Renal cortical epithelial cell (primary cell): ENCODE measurements around the gene SMYD3. TPM values are rescaled to one million over a fixed set of nuclear protein-coding genes. Genes with fewer than 3 reads are reported as not detected.

Experiments
- DNase-seq: peaks from one replicate; pipeline ENCODE4 v3.0.0-alpha.2; 2011; ENCODE audit warnings: low read depth
- total RNA-seq: library from RNA; depleted of rRNA; stranded (reverse); fragments of >200 nt; gene quantifications from 2 replicates; pipeline ENCODE4 v1.2.3, GENCODE V29; 2014

SMYD3 gene
- total RNA-seq, 1 donor from 2014 or later: 29.5 TPM

DNA sequence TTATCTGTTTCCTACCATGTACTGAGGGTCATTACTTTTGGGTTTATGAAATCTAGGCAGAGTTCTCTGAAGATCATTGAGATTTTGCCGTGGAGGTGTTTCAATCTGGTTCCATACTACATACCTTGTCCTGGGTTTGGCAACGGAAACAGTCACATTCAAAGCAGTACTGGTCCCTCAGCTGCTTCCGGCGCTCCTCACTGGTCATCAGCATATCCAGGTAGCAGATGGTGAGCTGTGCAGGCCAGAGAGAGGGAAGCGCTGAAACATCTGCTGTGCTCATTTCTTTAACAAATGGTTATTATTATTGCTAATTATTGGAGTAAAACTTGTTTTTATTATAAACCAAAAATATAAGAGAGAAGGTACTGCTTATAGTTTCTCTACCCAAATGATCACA lies 591.7 kb downstream of the SMYD3 start:
- no peak for DNase-seq

DNA sequence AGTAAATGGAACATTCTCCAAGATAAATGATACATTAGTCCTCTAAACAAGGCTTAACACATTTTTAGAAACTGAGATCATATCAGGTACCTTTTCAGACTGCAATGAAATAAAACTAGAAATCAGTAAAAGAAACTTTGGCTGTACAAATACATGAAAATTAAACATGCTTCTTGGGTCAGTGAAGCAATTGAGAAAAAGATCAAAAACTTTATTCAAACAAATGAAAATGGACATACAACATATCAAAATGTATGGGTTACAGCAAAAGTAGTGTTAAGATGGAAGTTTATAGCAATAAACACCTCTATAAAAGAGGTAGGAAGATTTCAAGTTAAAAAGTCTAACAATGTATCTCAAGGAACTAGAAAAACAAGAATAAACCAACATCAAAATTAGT lies 598.5 kb downstream of the SMYD3 start:
- no peak for DNase-seq

DNA sequence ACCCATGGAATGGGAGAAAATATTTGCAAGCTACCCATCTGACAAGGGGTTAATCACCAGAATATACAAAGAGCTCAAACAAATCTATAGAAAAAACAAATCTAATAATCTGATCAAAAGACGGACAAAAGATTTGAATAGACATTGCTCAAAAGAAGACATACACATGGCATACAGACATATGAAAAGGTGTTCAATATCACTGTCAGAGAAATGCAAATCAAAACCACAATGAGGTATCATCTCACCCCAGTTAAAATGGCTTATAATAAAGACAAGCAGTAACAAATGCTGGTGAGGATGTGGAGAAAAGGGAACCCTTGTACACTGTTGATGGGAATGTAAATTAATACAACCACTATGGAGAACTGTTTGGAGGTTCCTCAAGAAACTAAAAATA lies 600.9 kb downstream of the SMYD3 start:
- no peak for DNase-seq

DNA sequence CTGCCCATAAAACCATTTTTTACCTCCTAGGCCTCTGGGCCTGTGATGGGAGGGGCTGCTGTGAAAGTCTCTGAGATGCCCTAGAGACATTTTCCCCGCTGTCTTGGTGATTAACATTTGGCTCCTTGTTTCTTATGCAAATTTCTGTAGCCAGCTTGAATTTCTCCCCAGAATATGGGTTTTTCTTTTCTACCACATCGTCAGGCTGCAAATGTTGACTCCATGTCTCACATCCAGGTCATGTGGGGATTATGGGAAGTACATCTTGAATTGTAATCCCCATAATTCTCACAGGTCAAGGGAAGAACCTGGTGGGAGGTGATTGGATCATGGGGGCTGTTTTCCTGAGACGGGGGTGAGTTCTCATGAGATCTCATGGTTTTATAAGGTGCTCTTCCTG lies 603.2 kb downstream of the SMYD3 start:
- no peak for DNase-seq

DNA sequence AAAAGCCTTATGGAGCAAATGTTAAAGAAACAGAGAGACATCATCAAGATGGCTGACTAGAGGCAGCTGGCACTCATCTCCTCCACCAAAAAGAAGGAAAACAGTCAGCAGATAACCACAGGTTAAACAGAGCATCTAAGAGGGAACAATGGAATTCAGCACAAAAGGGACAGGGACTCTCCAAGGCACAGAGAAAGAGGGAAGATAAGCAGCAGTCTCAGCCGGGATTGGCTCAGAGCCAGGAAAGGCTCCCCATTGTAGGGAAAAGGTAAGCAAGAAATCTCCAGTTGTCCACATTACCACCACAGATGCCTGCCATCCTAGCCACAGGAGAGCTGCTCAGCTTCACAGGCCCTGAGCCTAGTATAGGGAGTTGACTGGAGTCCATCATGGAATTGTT lies 605.5 kb downstream of the SMYD3 start:
- DNase-seq: no peak

DNA sequence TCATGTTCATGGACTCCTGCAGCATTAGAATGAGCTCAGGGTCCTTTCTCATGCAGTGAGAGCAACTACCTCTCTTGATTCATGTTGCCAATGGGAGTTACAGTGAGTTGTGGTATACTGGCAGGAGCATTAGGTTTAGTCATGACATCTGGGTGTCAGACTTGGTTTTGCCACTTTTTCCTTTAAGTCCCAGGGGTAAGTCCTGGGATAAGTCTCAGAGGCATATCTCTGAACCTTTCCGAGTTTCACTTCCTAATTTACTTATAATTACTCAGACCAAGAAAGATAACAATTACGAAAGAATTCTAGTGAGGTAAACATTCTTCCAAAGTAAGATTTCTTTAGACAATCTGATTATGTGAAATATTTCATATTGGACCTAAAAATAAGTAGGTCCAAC lies 606.0 kb downstream of the SMYD3 start:
- no peak for DNase-seq

DNA sequence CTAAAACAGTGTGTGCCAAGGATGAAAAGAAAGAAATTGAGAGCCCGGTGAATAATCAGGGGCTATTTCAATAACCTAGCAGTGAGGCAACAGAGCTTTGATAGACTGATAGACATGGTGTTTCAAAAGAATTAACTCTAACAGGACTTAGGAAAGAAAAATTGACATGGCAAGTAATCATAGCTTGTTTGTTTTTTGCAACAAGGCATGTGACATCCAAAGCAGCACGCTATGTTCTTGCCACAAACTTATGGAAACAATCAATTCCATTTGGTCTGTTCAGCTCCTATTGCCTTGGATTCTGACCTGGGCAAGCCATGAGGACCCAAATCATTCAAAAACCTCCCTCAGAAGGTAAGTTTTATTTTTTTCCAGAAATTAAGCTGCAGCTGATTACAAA lies 608.5 kb downstream of the SMYD3 start:
- no peak for DNase-seq

DNA sequence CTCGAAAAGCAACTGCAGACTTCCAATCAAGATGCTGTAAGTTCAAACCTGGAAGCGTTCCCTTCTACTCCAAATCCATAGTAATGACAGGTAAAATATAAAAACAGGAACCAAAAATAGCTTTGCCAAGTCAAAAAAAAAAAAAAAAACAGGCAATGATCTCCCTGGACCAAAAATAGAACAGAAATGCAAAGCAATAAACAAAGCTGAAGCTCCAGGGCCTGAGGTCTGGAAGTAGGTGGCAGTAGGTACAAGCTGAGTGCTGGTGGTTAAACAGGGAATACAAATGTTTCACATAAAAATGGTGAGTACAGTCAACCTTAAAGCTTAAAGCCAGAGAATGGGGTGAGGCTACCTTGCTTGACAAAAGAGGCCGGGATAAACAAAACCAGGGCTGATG lies 610.8 kb downstream of the SMYD3 start:
- no peak for DNase-seq

DNA sequence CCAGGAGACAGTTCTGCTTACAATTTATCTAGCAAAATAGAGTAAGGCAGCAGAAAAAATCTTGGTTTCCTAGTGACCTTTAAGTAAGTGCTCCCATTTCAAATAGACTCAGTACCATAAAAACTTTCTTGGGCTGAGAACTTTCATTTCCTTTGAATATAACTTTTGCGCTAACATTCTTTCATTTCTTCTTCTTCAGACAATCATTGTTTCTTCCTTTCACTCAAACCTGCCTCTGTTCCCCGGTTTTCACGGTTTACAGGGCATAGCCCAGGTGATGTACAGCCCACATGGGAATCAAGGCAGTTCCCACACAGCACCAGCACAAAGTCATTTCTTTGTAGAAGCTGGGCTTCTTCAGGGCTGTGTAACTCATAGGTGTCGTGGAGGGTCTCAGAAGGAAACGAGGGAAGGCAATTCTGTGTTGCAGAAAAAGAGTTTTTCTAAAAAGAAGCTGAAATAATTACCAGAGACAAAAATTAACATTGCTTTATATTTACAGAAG lies 611.6 kb downstream of the SMYD3 start:
- DNase-seq: no peak

DNA sequence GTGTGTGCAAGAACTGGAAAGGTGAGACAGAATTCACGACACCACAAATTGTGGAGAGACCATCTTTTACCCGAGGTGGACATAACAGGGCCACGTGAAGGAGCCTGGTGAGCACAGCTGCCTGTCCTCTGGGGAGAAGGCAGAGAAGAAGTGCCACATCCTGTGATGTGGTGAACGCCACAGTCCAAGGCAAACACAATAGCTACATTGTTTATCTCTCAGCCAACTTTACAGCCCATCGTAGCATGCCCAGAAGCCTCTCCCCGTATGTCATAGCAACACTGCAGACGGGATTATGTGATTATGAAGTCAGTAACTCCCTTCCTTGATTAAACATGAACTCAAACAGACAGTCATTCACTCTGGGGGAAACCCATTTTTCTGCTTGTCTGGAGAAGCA lies 612.2 kb downstream of the SMYD3 start:
- no peak for DNase-seq

DNA sequence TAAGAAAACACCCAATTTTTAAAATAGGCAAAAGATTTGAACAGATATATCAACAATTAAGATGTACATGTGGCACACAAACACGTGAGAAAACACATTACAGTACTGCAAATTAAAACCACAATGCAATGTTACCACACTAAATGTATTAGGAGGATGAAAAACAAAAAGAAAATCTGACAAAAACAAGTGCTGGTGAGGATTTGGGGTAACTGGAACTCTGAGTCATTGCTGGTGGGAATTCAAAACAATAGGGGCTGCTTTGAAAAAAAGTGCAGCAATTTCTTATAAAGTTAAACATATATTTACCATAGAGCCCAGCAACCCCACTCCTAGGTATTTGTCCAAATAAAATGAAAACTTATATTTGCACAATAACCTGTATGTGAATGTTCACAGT lies 614.1 kb downstream of the SMYD3 start:
- no peak for DNase-seq

DNA sequence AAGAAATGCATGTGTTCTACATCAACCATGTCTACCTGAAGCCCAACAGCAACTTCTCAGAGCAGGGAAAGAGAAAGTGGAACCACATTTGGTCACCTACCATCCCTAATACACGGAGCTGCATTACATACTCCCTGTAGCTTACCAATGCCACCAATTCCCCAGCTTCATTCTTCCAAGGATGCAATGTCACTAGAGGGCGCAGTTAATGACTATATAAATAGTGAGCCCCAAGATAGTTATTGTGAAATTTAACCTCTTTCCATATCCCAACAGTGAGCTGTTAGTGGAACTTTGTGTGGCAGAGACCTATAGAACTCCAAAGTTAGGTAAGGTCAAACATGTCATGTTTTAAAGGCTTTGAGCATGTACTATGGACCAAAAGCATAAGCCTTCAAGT lies 618.3 kb downstream of the SMYD3 start:
- DNase-seq: peak; percentile 25

DNA sequence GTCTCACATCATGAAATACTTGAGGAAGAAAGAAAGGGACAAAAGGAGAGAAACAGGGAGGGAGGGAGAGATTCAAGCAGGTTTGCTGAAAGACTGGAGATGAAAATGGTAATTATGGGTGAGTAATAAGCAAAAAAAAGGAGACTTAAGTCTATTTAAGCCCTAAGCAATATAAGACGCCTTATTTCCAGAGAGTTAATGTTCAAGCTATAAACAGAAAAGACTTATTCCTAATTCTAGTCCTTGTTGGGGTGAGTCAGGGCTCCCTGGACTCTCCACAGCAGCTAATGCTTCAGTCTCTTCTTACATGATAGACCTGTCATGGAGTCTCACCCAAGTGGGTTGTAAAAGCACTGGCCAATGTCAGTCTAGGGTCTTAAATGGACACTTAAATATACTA lies 619.2 kb downstream of the SMYD3 start:
- DNase-seq: peak; percentile 75

DNA sequence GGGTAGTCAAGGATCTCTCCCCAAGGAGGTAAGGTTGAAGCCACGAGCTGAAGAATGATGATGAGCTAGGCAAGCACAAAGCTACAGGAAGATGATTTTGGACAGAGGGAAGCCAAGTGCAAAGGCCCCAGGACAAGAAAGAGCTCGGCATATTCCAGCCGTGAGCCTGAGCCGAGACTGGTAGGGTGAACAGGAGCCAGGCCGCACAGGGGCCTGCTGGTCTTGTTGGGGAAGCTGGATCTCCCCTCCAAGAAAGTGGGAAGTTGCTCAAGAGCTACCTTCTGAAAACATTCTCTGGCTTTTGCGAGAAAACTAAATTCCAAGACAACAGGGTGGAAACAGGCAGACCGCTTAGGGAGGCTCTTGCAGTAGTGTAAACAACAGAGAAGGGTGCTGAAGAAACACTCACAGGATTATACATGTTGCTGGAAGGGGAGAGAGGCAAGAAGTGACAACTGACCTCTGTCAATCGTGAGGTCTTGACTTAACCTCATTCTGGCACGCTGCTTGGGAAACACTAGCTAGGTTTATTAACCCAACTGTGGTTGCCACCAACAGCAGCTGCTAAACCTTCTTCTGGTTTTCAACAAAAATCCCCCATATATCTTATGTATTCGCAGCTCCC lies 625.2 kb downstream of the SMYD3 start:
- no peak for DNase-seq

DNA sequence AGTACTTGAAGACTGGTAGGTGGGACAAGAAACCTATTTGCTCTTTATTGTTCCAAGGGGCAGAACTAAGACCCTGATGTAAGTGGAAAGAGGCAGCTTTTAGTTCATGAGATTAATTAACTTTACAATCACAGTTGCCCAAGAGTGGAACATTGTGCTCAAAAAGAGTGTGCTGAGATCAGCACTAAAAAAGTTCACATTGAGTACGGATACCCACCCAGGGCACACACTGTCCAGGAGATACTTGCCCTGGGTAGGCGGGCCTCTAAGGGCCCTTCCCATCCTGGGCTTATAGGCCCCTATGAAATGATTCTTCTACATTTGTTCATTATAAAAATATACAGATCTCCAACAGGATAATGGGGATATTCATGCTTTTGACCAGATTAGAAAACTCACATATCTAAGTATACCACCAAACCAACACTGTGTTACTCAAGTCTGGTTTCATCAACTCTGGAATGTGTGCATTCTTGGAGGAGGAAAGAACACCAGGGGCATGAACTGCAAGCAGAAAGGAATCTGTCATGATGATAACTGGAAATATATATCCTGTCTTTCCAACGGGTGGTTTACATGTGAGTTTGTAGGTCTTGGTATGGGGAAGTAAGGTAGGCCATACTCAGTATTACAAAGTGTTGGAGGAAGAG lies 626.2 kb downstream of the SMYD3 start:
- peak; percentile 88 for DNase-seq

DNA sequence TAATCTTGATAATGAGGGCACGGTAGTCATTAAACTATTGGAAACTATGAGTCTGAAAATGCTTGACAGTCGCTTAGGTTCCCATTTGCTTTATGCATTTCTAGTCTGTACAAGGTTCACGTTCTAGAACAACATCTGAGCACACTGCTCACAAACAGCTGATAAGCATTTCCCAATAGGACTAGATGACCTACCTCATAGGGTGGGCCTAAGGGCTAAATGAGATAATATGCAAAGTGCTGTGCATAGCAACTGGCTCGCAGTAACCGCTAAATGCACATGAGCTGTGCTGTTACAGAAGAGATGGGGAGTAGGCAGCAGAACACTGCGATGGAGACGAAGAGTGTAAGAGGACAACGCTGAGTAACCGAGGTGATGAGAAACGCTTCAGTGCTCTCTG lies 628.0 kb downstream of the SMYD3 start:
- no peak for DNase-seq

DNA sequence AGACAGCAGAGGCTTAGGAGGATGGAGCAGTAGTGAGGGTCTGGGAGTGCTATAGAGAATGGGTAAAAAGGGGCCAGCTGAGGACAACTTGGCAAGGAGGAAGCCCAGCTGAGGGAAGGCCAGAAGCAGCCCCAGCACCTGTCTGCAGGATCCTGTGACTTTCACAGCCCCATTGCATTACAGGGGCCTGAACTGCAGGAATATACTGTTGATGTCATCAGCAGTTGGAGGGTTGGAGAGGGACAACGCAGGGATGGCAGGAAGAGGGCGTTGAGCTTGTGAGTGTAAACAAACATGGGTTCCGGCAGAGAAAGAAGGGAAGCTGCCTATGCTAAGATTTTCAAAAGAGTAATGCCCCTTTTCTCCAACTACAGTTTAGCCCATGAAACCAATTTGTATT lies 628.5 kb downstream of the SMYD3 start:
- no peak for DNase-seq

DNA sequence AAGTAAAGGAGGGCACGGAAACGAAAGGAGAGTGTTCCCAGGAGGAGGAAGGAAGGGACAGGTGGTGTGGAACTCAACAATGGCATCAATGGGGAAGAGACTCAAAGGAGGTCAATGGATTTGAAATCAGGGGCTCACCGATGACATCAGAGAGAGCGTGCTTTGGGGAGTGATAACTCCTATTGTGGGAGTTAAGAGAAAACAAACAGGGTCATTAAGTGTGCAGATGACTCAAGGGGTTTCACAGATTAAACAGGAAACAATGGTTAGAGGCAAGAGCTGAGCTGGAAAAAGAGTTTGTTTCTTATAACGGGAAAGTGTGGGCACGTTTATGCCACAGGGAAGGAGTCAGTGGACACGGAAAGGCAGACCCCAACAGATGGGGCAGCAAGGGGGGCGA lies 629.1 kb downstream of the SMYD3 start:
- no peak for DNase-seq

DNA sequence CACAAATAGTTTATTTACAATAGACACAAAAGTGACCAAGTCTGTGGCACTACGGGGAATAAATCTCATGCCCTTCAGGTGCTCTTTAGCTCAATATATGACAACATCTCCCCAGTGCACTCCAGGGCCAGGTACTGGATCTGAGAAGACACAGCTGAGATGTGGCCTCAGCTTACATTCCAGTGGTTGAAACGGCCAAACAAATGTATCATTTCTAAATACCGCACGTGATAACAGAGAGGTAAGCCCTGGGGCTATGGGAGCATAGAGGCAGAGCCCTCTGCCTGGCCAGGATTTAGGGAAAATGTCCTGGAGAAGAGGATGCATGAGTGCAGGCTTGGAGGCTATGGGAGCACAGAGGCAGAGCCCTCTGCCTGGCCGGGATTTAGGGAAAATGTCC lies 630.5 kb downstream of the SMYD3 start:
- DNase-seq: no peak

DNA sequence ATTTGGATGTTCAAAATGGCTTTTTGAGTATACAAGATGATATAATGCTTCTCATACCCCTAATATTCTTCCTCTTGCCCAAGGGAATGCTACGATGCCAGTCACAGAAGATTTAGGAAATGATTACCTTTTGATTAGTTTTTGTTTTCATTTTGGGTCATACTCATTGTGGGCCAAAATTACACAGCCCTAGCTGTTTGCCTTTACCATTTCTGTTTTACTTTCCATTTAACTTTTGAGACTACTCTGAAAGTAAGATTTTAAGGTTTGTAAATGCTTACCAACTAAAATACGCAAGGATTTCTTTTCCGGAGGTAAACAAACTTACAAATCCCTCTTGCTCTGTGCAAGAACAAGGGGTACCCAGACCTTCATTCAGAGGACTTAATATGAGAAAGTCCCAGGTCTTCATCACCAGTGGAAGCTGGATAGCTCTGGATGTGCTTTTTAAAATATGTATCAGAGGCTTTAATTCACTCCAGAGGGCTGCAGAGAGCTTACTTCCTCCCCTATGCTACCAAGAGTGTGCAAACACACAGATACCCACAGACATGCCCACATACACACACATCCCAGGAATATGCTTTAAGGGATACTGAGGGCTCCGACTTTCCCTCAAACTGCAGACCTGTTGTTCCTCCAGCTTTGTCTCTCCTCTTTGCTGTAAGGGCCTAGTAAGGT lies 631.4 kb downstream of the SMYD3 start:
- DNase-seq: no peak

DNA sequence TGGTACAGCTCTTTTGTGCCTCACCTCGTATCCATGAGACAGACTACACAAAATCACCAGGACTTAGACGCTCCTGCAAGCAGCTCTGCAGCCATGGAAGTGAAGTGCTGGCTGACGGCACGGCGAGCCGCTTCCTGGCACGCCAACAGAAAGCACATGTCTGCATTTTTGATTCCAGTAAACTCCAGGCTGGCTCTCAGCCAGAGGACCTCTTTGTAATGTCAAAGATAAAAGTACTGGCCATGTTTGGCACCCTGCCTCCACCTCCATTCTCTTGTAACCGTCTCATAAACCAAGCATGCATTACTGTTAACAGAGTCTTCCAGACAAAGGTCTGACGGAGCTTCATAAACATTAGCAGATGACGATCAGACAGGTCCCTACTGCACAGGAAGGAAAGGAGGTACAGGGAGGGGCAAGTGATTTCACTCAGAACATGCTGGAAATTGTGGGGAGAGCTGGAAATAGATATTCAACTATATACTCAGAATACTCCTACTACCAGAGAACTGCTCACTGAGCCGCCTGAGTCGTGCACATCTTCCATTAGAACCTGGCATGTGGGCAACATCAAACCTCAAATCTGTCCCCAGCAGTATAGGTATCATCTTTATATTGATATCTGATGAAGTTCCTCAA lies 632.0 kb downstream of the SMYD3 start:
- DNase-seq: peak; percentile 93

DNA sequence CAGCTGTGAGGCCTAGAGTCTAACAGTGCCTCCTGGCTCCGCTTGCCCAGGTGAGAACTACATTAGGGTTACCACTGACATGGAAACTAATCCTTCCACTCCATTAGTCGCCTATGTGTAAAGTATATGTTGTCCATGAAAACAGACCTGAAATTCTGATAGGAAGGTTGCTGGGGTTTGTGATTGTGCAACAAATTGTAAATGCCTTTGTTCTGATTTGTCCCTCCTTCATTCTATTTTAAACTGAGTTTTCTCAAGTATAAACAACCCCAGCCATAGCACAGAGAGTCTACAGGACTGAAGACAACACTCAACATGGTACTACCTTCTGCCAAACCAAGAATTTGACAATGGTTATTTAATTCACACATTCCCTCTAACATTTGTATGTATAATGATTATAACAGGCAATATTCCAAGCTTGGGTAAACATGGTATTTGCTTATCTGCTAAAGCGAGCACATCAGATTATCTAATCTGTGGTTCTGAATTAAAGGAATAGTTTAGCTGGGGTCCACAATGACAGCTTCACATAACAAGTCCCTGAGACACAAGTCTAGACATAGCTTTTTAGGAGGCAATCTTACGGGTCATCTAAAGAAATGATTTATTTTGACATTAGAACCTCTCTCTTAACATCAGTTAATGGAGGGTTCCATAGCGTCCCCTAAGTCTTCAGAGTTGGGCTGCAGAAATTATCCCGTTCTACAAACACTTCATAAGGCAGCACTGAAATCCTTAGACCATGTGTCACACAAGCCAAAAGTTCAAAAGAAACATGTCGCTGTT lies 633.0 kb downstream of the SMYD3 start:
- no peak for DNase-seq
